GM12878 (cell line): Measurements from ENCODE around the gene RANBP17. TPM values are rescaled to one million over a fixed set of nuclear protein-coding genes. Genes with fewer than 3 reads are reported as not detected.

Experiments
- ATAC-seq: fragments of 200-7000 bp; cut with Tn5 transposase; 3 replicates; pipeline ENCODE4 v1.9.1; 2020; ENCODE audit warnings: mild to moderate bottlenecking, moderate library complexity
- BruUV-seq: library from RNA; stranded (reverse); fragments of 400-500 nt; replicated peaks from 2 replicates; lab custom pipeline; 2021; lab: Mats Ljungman, UMichigan
- CTCF ChIA-PET: fragments of 300-600 bp; sonication (Branson Sonifier 250); formaldehyde crosslinking; extraction: SDS; loops from one replicate; lab custom pipeline; 2021; ENCODE audit warnings: inconsistent platforms; lab: Yijun Ruan, JAX
- POLR2A ChIA-PET: fragments of 350-600 bp; formaldehyde crosslinking; extraction: SDS; loops from one replicate; lab custom pipeline; 2021; ENCODE audit warnings: inconsistent platforms; lab: Charles Lee
- RAD21 ChIA-PET: fragments of 300-600 bp; sonication (Branson Sonifier 250); formaldehyde crosslinking; loops from one replicate; lab custom pipeline; 2023; ENCODE audit warnings: antibody characterized with exemption; ENCODE audit not compliant: unreplicated experiment; lab: Charles Lee
- SMC1A ChIA-PET: fragments of 300-600 bp; sonication (Branson Sonifier 250); formaldehyde crosslinking; loops from one replicate; lab custom pipeline; 2023; ENCODE audit not compliant: unreplicated experiment, uncharacterized antibody; lab: Charles Lee
- DNase-seq: peaks from one replicate; pipeline ENCODE4 v3.0.0-alpha.2; 2011; ENCODE audit warnings: low read depth, low spot score
- FAIRE-seq: peaks from 3 replicates; lab custom pipeline; 2011; peaks lifted over from hg19 to GRCh38; lab: Jason Lieb, UNC
- H2AFZ ChIP-seq: 2 replicates; pipeline ENCODE4 v1.6.0; 2011; ENCODE audit warnings: low read depth, low read length, control low read depth; ENCODE audit not compliant: control insufficient read depth
- H3K27ac ChIP-seq: 2 replicates; pipeline ENCODE4 v1.5.1; 2011; ENCODE audit warnings: control low read depth; ENCODE audit not compliant: control insufficient read depth, insufficient read depth
- H3K27me3 ChIP-seq, 2 experiments: replicated peaks in 1 of 2; 2 replicates each; pipeline versions ENCODE4 v1.6.0 to v1.6.1; 2011; ENCODE audit warnings: low read length in 1 of 2; ENCODE audit not compliant: control insufficient read depth in 2 of 2, insufficient read depth in 2 of 2
- H3K36me3 ChIP-seq, 2 experiments: 2 replicates each; pipeline ENCODE4 v1.5.1; 2011; ENCODE audit warnings: low read length in 1 of 2; ENCODE audit not compliant: control insufficient read depth in 2 of 2, insufficient read depth in 2 of 2
- H3K4me1 ChIP-seq: 2 replicates; pipeline ENCODE4 v1.6.1; 2011; ENCODE audit warnings: mild to moderate bottlenecking, low read length, moderate library complexity, mixed read lengths; ENCODE audit not compliant: control insufficient read depth, insufficient read depth
- H3K4me2 ChIP-seq: 2 replicates; pipeline ENCODE4 v1.6.0; 2011; ENCODE audit warnings: control low read depth; ENCODE audit not compliant: control insufficient read depth, insufficient read depth
- H3K4me3 ChIP-seq: fragments of 200-600 bp; sonication (generic); 2 replicates; pipeline ENCODE4 v1.5.1; 2016
- H3K79me2 ChIP-seq: 2 replicates; pipeline ENCODE4 v1.6.0; 2011; ENCODE audit warnings: low read length; ENCODE audit not compliant: control insufficient read depth, insufficient read depth
- H3K9ac ChIP-seq: 2 replicates; pipeline ENCODE4 v1.8.0; 2011; ENCODE audit warnings: low read length, control low read depth, mixed read lengths; ENCODE audit not compliant: control insufficient read depth, insufficient read depth
- H3K9me3 ChIP-seq: replicated peaks from 3 replicates; pipeline ENCODE4 v1.5.1; 2011; ENCODE audit warnings: mild to moderate bottlenecking, low read length; ENCODE audit not compliant: control insufficient read depth, insufficient read depth
- H4K20me1 ChIP-seq: 2 replicates; pipeline ENCODE4 v1.6.0; 2011; ENCODE audit not compliant: control insufficient read depth, insufficient read depth
- BMI1 ChIP-seq: fragments of 450-650 bp; IDR thresholded peaks from 2 replicates; pipeline ENCODE4 v1.6.1; 2016; ENCODE audit warnings: mild to moderate bottlenecking, moderate library complexity, borderline replicate concordance
- CHD4 ChIP-seq: fragments of 200-600 bp; sonication (generic); IDR thresholded peaks from 2 replicates; pipeline ENCODE4 v1.6.1; 2016; ENCODE audit warnings: mild to moderate bottlenecking
- DPF2 ChIP-seq: fragments of 450-650 bp; IDR thresholded peaks from 2 replicates; pipeline ENCODE4 v1.6.1; 2017; ENCODE audit warnings: mild to moderate bottlenecking
- KDM1A ChIP-seq: fragments of 200-600 bp; sonication (generic); IDR thresholded peaks from 2 replicates; pipeline ENCODE4 v1.6.1; 2016; ENCODE audit warnings: borderline replicate concordance
- KLF5 ChIP-seq: fragments of 450-650 bp; IDR thresholded peaks from 2 replicates; pipeline ENCODE4 v1.6.1; 2014; ENCODE audit warnings: mild to moderate bottlenecking; ENCODE audit not compliant: partially characterized antibody
- MEF2B ChIP-seq: fragments of 450-650 bp; IDR thresholded peaks from 2 replicates; pipeline ENCODE4 v1.6.1; 2018; ENCODE audit warnings: mild to moderate bottlenecking, moderate library complexity; ENCODE audit not compliant: partially characterized antibody, poor library complexity, severe bottlenecking
- NR2C1 ChIP-seq: fragments of 450-650 bp; IDR thresholded peaks from 2 replicates; pipeline ENCODE4 v1.6.1; 2017; ENCODE audit warnings: antibody characterized with exemption, mild to moderate bottlenecking, moderate library complexity
- PAX8 ChIP-seq: fragments of 450-650 bp; IDR thresholded peaks from 2 replicates; pipeline ENCODE4 v1.6.1; 2017; ENCODE audit warnings: mild to moderate bottlenecking, moderate library complexity
- RAD21 ChIP-seq: IDR thresholded peaks from 2 replicates; pipeline ENCODE4 v1.6.1; 2011; ENCODE audit warnings: mild to moderate bottlenecking, low read depth, low read length, moderate library complexity; ENCODE audit not compliant: insufficient read depth
- RAD51 ChIP-seq: fragments of 450-650 bp; IDR thresholded peaks from 2 replicates; pipeline ENCODE4 v1.6.1; 2016; ENCODE audit warnings: moderate library complexity, mild to moderate bottlenecking, inconsistent platforms
- SMAD1 ChIP-seq: fragments of 450-650 bp; IDR thresholded peaks from 2 replicates; pipeline ENCODE4 v1.6.1; 2018; ENCODE audit warnings: mild to moderate bottlenecking, low read depth; ENCODE audit not compliant: partially characterized antibody
- SMARCA5 ChIP-seq: fragments of 450-650 bp; IDR thresholded peaks from 2 replicates; pipeline ENCODE4 v1.6.1; 2017; ENCODE audit warnings: mild to moderate bottlenecking
- TCF12 ChIP-seq: IDR thresholded peaks from 2 replicates; pipeline ENCODE4 v1.6.1; 2011; ENCODE audit warnings: low read depth, mild to moderate bottlenecking, low read length
- WGBS: methylation state at CpG from one replicate; pipeline ENCODE4 v1.1.6; 2016; ENCODE audit warnings: low lambda C conversion rate; ENCODE audit not compliant: insufficient replicate concordance, insufficient coverage; ENCODE audit errors: missing lambda C conversion rate; 5-methylcytosine and 5-hydroxymethylcytosine counted together
- in situ Hi-C: fragments of 300-500 bp; cut with MboI; formaldehyde crosslinking; loops from 9 replicates; pipeline ENCODE4 v1.14.3; 2018; ENCODE audit warnings: mixed read lengths
- intact Hi-C: fragments of 100-400 bp; cut with micrococcal nuclease; formaldehyde crosslinking; loops from one replicate; pipeline ENCODE4 v1.14.2; 2022; ENCODE audit not compliant: unreplicated experiment
- polyA plus RNA-seq, 11 experiments: library from polyadenylated mRNA; depleted of rRNA in 4 of 11; unstranded in 6 of 11; stranded (reverse) in 5 of 11; fragments of >200 nt; fragmentation: Nextera tagmentation in 4 of 11; fragmentation: Illumina TruSeq in 1 of 11; extraction: Ambion mirVana in 4 of 11; extraction: Trizol in 1 of 11; gene quantifications; 1 replicate in 1 of 11; 2 replicates in 10 of 11; pipeline versions ENCODE4 v1.2.1 to v1.2.3, GENCODE V29; 2011 to 2016; ENCODE audit warnings: inconsistent platforms in 2 of 11, missing spikeins in 2 of 11, low read depth in 1 of 11
- total RNA-seq, 4 experiments: library from RNA; depleted of rRNA in 3 of 4; stranded (reverse); fragments of >200 nt in 3 of 4; fragmentation: Illumina TruSeq in 1 of 4; extraction: Trizol in 1 of 4; gene quantifications; 2 replicates each; pipeline versions ENCODE4 v1.2.1 to v1.2.3, GENCODE V29; 2013 to 2021
- TF ChIP-seq, protein P1 (sequence below): IDR thresholded peaks from 2 replicates; pipeline ENCODE4 v1.6.1; 2012; ENCODE audit warnings: low read depth, low read length, improper control_type of control experiment

The RANBP17 gene
- total and polyA plus RNA-seq, 10 of the 15 experiments (the other 5 are each of a cell fraction or from before 2014, with no cell fraction given) = 0.10 TPM; not detected in 9

DNA sequence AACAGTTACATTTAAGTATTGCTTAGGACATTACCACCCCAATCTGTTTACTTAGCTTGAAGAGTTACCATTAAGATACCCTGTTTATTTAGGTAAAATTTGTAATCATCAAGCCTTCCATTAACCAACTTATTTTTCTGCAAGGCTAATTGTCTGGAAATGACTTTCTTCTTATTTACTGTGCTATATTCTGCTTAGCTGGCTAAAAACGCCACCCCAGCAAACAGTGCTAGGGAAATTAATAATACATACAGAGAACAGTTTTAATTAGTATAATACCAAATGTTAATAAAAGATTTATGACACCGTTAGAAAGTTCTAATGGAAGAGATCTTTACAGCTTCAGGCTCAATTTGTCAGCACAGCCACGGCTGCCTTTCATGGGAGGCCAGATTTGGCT is 461.2 kb downstream of the RANBP17 start:
- FAIRE-seq (no peak), ATAC-seq (no peak), DNase-seq (no peak)
- peaks cover 0 to 7% of the 10 kb centered on the region in 2 experiments; a peak in 2 of 4 replicates for H3K27me3 ChIP-seq
- H3K27ac ChIP-seq = no peak overlapping the region
- ChIA-PET CTCF (no interaction called here), POLR2A (no interaction called here), RAD21 (no interaction called here), SMC1A (no interaction called here)
- in situ Hi-C loops = no loop called here
- no TSS peak for BruUV-seq
- no peak overlapping the region for H3K4me2 ChIP-seq
- TF ChIP-seq TCF12 (no peak), BMI1 (no peak), CHD4 (no peak), RAD21 (no peak), KLF5 (no peak), NR2C1 (no peak), SMAD1 (no peak), MEF2B (no peak), SMARCA5 (no peak), KDM1A (no peak), PAX8 (no peak), DPF2 (no peak), RAD51 (no peak)
- TF ChIP-seq, protein P1, sequence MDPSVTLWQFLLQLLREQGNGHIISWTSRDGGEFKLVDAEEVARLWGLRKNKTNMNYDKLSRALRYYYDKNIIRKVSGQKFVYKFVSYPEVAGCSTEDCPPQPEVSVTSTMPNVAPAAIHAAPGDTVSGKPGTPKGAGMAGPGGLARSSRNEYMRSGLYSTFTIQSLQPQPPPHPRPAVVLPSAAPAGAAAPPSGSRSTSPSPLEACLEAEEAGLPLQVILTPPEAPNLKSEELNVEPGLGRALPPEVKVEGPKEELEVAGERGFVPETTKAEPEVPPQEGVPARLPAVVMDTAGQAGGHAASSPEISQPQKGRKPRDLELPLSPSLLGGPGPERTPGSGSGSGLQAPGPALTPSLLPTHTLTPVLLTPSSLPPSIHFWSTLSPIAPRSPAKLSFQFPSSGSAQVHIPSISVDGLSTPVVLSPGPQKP = no peak
- H4K20me1 ChIP-seq = no peaks in the 10 kb centered on the region
- H3K36me3 ChIP-seq = no peaks in the 10 kb centered on the region
- no peak overlapping the region for H3K9ac ChIP-seq
- intact Hi-C loops = no loop called here
- no peaks in the 10 kb centered on the region for H3K9me3 ChIP-seq
- H3K4me3 ChIP-seq = no peak overlapping the region
- H3K4me1 ChIP-seq = no peaks in the 10 kb centered on the region
- WGBS = 0% methylated on average over 3 of the region's 3 CpGs
- no peaks in the 10 kb centered on the region for H3K79me2 ChIP-seq
- H2AFZ ChIP-seq = no peak overlapping the region
